MM.1S (cell line): ENCODE measurements around the gene CARS2.

Experiments
- DNase-seq: peaks from one replicate; pipeline ENCODE4 v3.0.0-alpha.2; 2015
- H2AFZ ChIP-seq: fragments of 300-600 bp; sonication (generic); 2 replicates; pipeline ENCODE4 v1.6.0; 2016; ENCODE audit warnings: antibody characterized with exemption, low read length
- H3F3A ChIP-seq: fragments of 300-600 bp; sonication (generic); 2 replicates; pipeline ENCODE4 v1.6.1; 2016; ENCODE audit warnings: mild to moderate bottlenecking, antibody characterized with exemption, low read length, moderate library complexity, mixed read lengths; ENCODE audit not compliant: insufficient read depth
- H3K27ac ChIP-seq: fragments of 300-600 bp; sonication (generic); 2 replicates; pipeline ENCODE4 v1.5.1; 2016; ENCODE audit warnings: mild to moderate bottlenecking, low read length
- H3K27me3 ChIP-seq: fragments of 300-600 bp; sonication (generic); replicated peaks from 2 replicates; pipeline ENCODE4 v1.6.0; 2016; ENCODE audit warnings: low read length; ENCODE audit not compliant: insufficient read depth
- H3K36me3 ChIP-seq: fragments of 300-600 bp; sonication (generic); replicated peaks from 2 replicates; pipeline ENCODE4 v1.6.1; 2016; ENCODE audit warnings: mild to moderate bottlenecking, low read length, mixed read lengths; ENCODE audit not compliant: insufficient read depth
- H3K4me1 ChIP-seq: fragments of 300-600 bp; sonication (generic); 2 replicates; pipeline ENCODE4 v1.6.1; 2016; ENCODE audit warnings: low read length, mixed read lengths
- H3K4me2 ChIP-seq: fragments of 300-600 bp; sonication (generic); 2 replicates; pipeline ENCODE4 v1.6.0; 2016; ENCODE audit warnings: low read depth, low read length
- H3K4me3 ChIP-seq: fragments of 300-600 bp; sonication (generic); 2 replicates; pipeline ENCODE4 v1.5.1; 2016; ENCODE audit warnings: low read length, mixed read lengths
- H3K79me2 ChIP-seq: fragments of 300-600 bp; sonication (generic); 2 replicates; pipeline ENCODE4 v1.6.1; 2016; ENCODE audit warnings: mixed run types, low read length, mixed read lengths
- H3K9ac ChIP-seq: fragments of 300-600 bp; sonication (generic); 2 replicates; pipeline ENCODE4 v1.6.1; 2016; ENCODE audit warnings: low read length, mixed read lengths
- H3K9me2 ChIP-seq: fragments of 300-600 bp; sonication (generic); replicated peaks from 2 replicates; pipeline ENCODE4 v1.6.1; 2016; ENCODE audit warnings: mild to moderate bottlenecking, low read length, mixed read lengths; ENCODE audit not compliant: insufficient read depth
- H3K9me3 ChIP-seq: fragments of 300-600 bp; sonication (generic); replicated peaks from 2 replicates; pipeline ENCODE4 v1.6.1; 2016; ENCODE audit warnings: mild to moderate bottlenecking, low read length, mixed read lengths; ENCODE audit not compliant: insufficient read depth
- H4K20me1 ChIP-seq: fragments of 300-600 bp; sonication (generic); 2 replicates; pipeline ENCODE4 v1.6.1; 2016; ENCODE audit warnings: mild to moderate bottlenecking, low read length, moderate library complexity, mixed read lengths; ENCODE audit not compliant: insufficient read depth
- CTCF ChIP-seq: fragments of 300-600 bp; sonication (generic); IDR thresholded peaks from 2 replicates; pipeline ENCODE4 v1.5.1; 2016; ENCODE audit warnings: antibody characterized with exemption, low read length, mixed read lengths
- EZH2 ChIP-seq: fragments of 300-600 bp; sonication (generic); optimal IDR thresholded peaks from 2 replicates; pipeline ENCODE3; 2017; ENCODE audit warnings: low read depth, mild to moderate bottlenecking, antibody characterized with exemption, low read length, mixed read lengths
- EZH2phosphoT487 ChIP-seq: fragments of 300-600 bp; sonication (generic); IDR thresholded peaks from 2 replicates; pipeline ENCODE4 v1.6.1; 2018; ENCODE audit warnings: antibody characterized with exemption, low read length

The CARS2 gene

GRCh38 chr13:110743687-110744086, 37.8 kb upstream of the CARS2 start:
- H3K27ac ChIP-seq = no peak overlapping the region
- no peak overlapping the region for H3K4me3 ChIP-seq
- DNase-seq = no peak
- H2AFZ ChIP-seq = no peak overlapping the region
- TF ChIP-seq EZH2phosphoT487 = no peak
- TF ChIP-seq CTCF = no peak
- TF ChIP-seq EZH2 = no peak
- H3F3A ChIP-seq = no peaks in the 10 kb centered on the region
- no peaks in the 10 kb centered on the region for H3K4me1 ChIP-seq
- H3K27me3 ChIP-seq = no peaks in the 10 kb centered on the region
- H3K9me3 ChIP-seq = no peaks in the 10 kb centered on the region
- no peak overlapping the region for H3K4me2 ChIP-seq
- H3K79me2 ChIP-seq = no peaks in the 10 kb centered on the region
- H3K36me3 ChIP-seq = no peaks in the 10 kb centered on the region
- no peak overlapping the region for H3K9ac ChIP-seq
- no peaks in the 10 kb centered on the region for H3K9me2 ChIP-seq
- no peaks in the 10 kb centered on the region for H4K20me1 ChIP-seq

- Histone ChIP-seq H3K79me2 (no peaks in the 10 kb centered on the region), H3K36me3 (no peaks in the 10 kb centered on the region), H3K27ac (no peak overlapping the region), H3F3A (no peaks in the 10 kb centered on the region), H3K27me3 (no peaks in the 10 kb centered on the region), H4K20me1 (no peaks in the 10 kb centered on the region), H3K4me1 (no peaks in the 10 kb centered on the region), H3K9ac (no peak overlapping the region), H3K9me2 (no peaks in the 10 kb centered on the region), H3K4me2 (no peak overlapping the region), H3K4me3 (no peak overlapping the region), H2AFZ (no peak overlapping the region), H3K9me3 (no peaks in the 10 kb centered on the region)
- no peak for DNase-seq
- TF ChIP-seq CTCF = no peak
Observed at GRCh38 chr13:110737555-110737954, 31.6 kb upstream of the CARS2 start.

- Histone ChIP-seq H3K9me2 (no peaks in the 10 kb centered on the region), H4K20me1 (no peaks in the 10 kb centered on the region), H3K27ac (no peak overlapping the region), H3K9ac (no peak overlapping the region), H3K4me3 (no peak overlapping the region), H2AFZ (no peak overlapping the region), H3K27me3 (no peaks in the 10 kb centered on the region), H3K4me2 (no peak overlapping the region), H3K79me2 (no peaks in the 10 kb centered on the region), H3K36me3 (no peaks in the 10 kb centered on the region), H3K9me3 (no peaks in the 10 kb centered on the region), H3F3A (no peaks in the 10 kb centered on the region), H3K4me1 (no peaks in the 10 kb centered on the region)
- TF ChIP-seq CTCF (no peak), EZH2phosphoT487 (no peak), EZH2 (no peak)
- DNase-seq = no peak
Observed at GRCh38 chr13:110734561-110734960, 28.6 kb upstream of the CARS2 start.

GRCh38 chr13:110731072-110731471, 25.2 kb upstream of the CARS2 start:
- H3F3A ChIP-seq = no peaks in the 10 kb centered on the region
- H3K9me2 ChIP-seq = no peaks in the 10 kb centered on the region
- TF ChIP-seq EZH2phosphoT487 = no peak
- TF ChIP-seq EZH2 = no peak
- no peak for TF ChIP-seq CTCF
- no peak overlapping the region for H3K9ac ChIP-seq
- no peak for DNase-seq
- H3K4me1 ChIP-seq = no peaks in the 10 kb centered on the region
- no peak overlapping the region for H2AFZ ChIP-seq
- no peaks in the 10 kb centered on the region for H3K36me3 ChIP-seq
- no peaks in the 10 kb centered on the region for H3K9me3 ChIP-seq
- no peak overlapping the region for H3K27ac ChIP-seq
- H3K79me2 ChIP-seq = no peaks in the 10 kb centered on the region
- H3K4me2 ChIP-seq = no peak overlapping the region
- no peak overlapping the region for H3K4me3 ChIP-seq
- no peaks in the 10 kb centered on the region for H4K20me1 ChIP-seq
- H3K27me3 ChIP-seq = no peaks in the 10 kb centered on the region
